Measurements from ENCODE around the gene FAM111A.
"Not testable (repeated sequence)": the region's sequence is repeated elsewhere in the genome, so short reads cannot be mapped to it uniquely, and the experiment has no call there.

GRCh38 chr11:59095225-59095624 lies 47.4 kb upstream of the FAM111A start:
- TF ChIP-seq CTCF (IDR thresholded peaks at IDR 0.05; ENCODE audit: borderline replicate concordance, extremely low read depth, low read length, poor library complexity, severe bottlenecking); EZH2 (IDR thresholded peaks at IDR 0.05; ENCODE audit: borderline replicate concordance, low read depth, low read length, severe bottlenecking): not testable (repeated sequence)

All from DND-41 (cell line).